ENCODE results near the gene ANXA2. TPM values are rescaled to one million over a fixed set of nuclear protein-coding genes. Genes with fewer than 3 reads are reported as not detected.
"Not testable (repeated sequence)": the region's sequence is repeated elsewhere in the genome, so short reads cannot be mapped to it uniquely, and the experiment has no call there.

The ANXA2 gene
- polyA plus RNA-seq, 3 donors from 2014 or later = 358 to 849 (median 423) TPM

DNA sequence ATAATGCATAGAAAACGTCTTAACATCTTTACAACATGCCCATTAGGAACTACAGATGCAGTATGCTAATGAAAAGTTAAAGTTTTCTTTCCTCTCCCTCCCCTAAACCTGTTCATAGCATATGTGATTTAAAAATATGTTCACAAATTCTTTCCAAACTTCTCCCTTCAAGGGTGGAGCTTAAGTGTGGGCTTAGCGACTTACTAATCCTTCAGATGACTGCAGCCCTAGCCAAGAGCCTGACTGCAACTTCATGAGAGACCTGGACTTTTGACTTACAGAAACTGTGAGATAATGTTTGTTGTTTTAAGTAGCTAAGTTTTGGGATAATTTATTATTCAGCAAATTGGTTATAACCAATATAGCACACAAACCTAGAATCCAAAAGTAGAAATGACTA lies 22.0 kb upstream of the ANXA2 start:
- H3K27ac Mint-ChIP-seq = no peak overlapping the region

DNA sequence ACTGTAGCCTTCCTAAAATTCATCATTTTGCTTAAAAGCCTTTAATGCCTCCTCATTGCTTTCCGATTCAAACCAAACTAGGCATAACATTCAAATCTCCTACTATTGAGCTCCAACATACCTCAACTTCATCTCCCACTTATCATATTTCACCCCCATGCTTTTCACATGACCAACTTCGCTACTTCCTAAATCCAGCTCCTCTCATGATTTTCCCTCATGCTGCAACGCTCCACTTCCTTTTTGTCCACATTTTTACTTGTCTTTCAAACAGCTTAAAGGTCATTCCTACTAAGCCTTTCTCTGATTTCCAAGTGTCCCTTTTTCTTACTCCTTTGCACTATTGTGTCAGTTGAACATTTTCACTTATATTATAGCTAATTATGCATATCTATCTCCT lies 20.3 kb upstream of the ANXA2 start:
- Mint-ChIP-seq H3K27me3 (ENCODE audit: low read depth in 3 of 3) (peaks cover 0 to 1% (median 0%) of the 10 kb centered on the region in 3 donors), H3K4me1 (peaks cover 0 to 2% of the 10 kb centered on the region in 2 donors), H3K36me3 (peaks cover 4 to 9% (median 7%) of the 10 kb centered on the region in 3 donors), H3K27ac (peak overlapping the region in 1 of 6 donors; percentile 3), H3K4me3 (no peak overlapping the region), H3K9me3 (no peaks in the 10 kb centered on the region)
- no peak for DNase-seq

More for the DNA sequence above, 22.0 kb upstream of the ANXA2 start:
- Mint-ChIP-seq H3K27me3 (ENCODE audit: low read depth in 3 of 3) (peaks cover 0 to 1% (median 0%) of the 10 kb centered on the region in 3 donors), H3K4me1 (peaks cover 0 to 2% of the 10 kb centered on the region in 2 donors), H3K4me3 (no peak overlapping the region), H3K9me3 (no peaks in the 10 kb centered on the region), H3K36me3 (peaks cover 9 to 15% (median 9%) of the 10 kb centered on the region in 3 donors)
- no peak for DNase-seq

DNA sequence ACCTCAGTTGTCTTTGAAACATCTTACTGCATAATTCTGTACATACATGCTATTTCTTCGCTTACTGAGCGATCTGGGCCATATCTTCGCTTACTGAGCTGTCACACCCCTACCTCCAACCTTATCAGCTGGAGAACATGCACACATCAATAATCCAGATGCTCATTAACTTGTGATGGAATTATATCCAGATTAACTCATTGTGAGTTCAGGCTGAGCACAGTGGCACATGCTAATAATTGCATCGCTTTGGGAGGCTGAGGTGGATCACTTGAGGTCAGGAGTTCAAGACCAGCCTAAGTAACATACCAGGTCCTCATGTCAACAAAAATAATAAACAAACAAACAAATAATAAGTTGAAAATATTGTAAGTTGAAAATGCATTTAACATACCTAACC lies 19.3 kb upstream of the ANXA2 start:
- DNase-seq = no peak
- Mint-ChIP-seq H3K9me3 (no peaks in the 10 kb centered on the region), H3K27me3 (ENCODE audit: low read depth in 3 of 3) (peaks cover 0 to 1% (median 0%) of the 10 kb centered on the region in 3 donors), H3K4me1 (peaks cover 0 to 2% of the 10 kb centered on the region in 2 donors), H3K4me3 (no peak overlapping the region), H3K36me3 (peaks cover 4 to 9% (median 4%) of the 10 kb centered on the region in 3 donors), H3K27ac (no peak overlapping the region)

DNA sequence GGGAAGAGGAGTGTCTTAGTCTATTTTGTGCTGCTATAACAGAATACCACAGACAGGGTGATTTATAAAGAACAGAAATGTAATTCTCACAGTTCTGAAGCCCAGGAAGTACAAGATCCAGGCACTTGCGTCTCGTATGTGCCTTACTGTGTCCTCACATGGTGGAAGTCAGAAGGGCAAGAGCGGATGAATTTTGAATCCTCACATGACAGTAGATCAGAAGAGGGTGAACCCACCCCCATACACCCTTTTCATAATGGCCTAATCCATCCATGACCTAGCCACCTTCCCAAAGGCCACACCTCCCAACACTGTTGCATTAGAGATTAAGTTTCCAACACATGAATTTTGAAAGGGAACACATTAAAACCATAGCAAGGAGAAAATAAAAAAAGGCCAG lies 18.7 kb upstream of the ANXA2 start:
- H3K4me1 Mint-ChIP-seq = peaks cover 0 to 2% of the 10 kb centered on the region in 2 donors
- no peak overlapping the region for H3K27ac Mint-ChIP-seq
- H3K36me3 Mint-ChIP-seq = peaks cover 4 to 9% (median 4%) of the 10 kb centered on the region in 3 donors
- H3K4me3 Mint-ChIP-seq = no peak overlapping the region
- H3K27me3 Mint-ChIP-seq (ENCODE audit: low read depth in 3 of 3) = peaks cover 0 to 1% (median 0%) of the 10 kb centered on the region in 3 donors
- H3K9me3 Mint-ChIP-seq = no peaks in the 10 kb centered on the region
- DNase-seq = no peak

DNA sequence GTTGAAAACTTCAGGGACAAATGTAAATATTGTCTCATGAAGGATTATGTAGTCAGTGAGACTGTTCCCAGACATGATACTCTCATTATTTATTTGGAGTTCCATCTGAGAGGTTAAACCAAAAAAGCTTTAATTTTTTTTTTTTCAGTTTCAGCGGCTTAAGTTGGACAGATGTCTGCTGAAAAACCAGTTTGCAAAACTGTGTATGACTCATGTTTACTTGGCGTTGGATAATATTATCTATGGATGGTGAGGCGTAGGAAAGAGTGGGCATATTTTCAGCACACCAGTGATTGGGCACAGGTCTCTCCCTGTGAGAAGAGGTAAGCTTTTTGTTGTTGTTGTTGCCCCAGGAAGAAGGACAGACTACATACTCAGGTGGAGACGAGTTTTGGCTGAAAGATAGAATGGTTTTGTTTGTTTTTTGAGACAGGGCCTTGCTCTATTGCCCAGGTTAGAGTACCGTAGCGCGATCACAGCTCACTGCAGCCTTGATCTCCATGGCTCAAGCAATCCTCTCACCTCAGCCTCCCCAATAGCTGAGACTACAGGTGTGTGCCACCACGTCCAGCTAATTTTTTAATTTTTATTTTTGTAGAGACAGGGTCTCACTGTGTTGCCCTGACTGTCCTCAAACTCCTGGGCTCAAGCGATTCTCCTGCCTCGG lies 16.4 kb upstream of the ANXA2 start:
- Mint-ChIP-seq H3K36me3 (no peaks in the 10 kb centered on the region), H3K27ac (no peak overlapping the region), H3K27me3 (ENCODE audit: low read depth in 3 of 3) (peaks cover 0 to 1% (median 0%) of the 10 kb centered on the region in 3 donors), H3K4me3 (no peak overlapping the region), H3K4me1 (peaks cover 3 to 4% of the 10 kb centered on the region in 2 donors), H3K9me3 (no peaks in the 10 kb centered on the region)
- DNase-seq = no peak

DNA sequence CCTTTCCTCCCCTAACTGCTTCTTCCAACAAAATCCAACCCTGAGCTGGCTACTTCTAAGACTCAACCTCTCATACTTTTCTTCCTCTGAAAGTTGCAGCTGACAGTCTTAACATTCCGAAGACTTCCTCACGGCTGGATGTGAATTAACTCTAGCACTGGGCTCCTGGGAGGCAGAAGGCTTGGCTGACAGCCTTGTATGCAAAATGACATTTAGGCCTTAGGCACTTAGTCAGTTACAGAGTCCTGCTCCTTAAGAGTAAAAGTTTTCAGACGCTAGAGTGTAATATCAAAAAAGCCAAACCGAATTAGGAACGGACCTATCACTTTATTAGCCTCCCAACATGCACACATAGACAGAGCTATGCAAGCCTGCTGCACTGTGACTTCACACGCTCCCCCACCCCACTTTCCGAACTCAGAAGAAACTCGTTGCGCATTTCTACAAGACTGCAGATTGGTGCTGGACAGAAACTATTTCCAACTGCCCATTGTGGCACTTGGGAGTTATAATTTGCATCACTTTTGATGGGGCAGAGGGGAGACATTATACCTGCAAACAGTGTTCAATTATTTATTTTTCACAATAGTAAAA lies 15.5 kb upstream of the ANXA2 start:
- Mint-ChIP-seq H3K4me1 (peaks cover 11% of the 10 kb centered on the region in 2 donors), H3K9me3 (no peaks in the 10 kb centered on the region), H3K4me3 (no peak overlapping the region), H3K27ac (peak overlapping the region in 1 of 6 donors; percentile 9), H3K36me3 (no peaks in the 10 kb centered on the region), H3K27me3 (ENCODE audit: low read depth in 3 of 3) (peaks cover 0 to 1% (median 0%) of the 10 kb centered on the region in 3 donors)
- no peak for DNase-seq

DNA sequence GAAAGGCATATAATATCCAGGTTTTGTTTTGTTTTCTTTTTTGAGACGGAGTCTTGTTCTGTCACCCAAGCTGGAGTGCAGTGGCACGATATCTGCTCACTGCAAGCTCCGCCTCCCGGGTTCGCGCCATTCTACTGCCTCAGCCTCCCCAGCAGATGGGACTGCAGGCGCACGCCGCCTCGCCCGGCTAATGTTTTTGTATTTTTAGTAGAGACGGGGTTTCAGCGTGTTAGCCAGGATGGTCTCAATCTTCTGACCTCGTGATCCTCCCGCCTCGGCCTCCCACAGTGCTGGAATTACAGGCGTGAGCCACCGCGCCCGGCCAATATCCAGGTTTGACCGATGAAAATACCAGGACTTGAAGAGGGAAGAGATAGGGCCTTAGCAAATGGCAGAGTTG lies 15.0 kb upstream of the ANXA2 start:
- not testable (repeated sequence) for H3K36me3 Mint-ChIP-seq; H3K27me3 Mint-ChIP-seq (ENCODE audit: low read depth in 3 of 3); H3K4me3 Mint-ChIP-seq; H3K9me3 Mint-ChIP-seq; H3K27ac Mint-ChIP-seq; DNase-seq
- H3K4me1 Mint-ChIP-seq = peaks cover 13 to 17% of the 10 kb centered on the region in 2 donors

DNA sequence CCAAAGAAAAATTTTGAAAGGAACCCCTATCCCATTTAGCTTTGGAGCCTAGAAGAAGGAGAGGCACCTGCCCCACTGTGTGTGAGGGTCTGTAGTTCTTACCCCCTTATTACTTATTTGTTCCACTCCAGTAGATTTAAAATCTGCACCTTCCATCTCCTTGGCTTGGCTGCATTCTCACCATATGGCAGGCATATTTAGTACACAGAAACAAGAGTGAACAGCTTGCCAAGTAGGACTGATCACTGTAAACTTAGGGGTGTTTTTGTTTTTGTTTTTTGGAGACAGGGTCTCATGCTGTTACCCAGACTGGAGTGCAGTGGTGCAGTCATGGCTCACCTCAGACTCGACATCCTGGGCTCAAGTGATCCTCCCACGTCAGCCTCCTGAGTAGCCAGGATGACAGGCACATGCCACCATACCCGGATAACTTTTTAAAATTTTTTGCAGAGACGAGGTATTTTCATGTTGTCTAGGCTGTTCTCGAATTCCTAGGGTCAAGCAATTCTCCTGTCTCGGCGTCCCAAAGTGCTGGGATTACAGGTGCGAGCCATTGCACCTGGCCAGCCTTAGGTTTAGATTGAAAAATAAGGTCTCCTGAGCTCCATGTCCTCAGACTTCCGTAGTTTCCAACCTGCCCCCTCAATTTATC lies 14.1 kb upstream of the ANXA2 start:
- peak overlapping the region in 1 of 6 donors; percentile 39 for H3K27ac Mint-ChIP-seq
- H3K9me3 Mint-ChIP-seq = no peaks in the 10 kb centered on the region
- no peak for DNase-seq
- H3K27me3 Mint-ChIP-seq (ENCODE audit: low read depth in 3 of 3) = peaks cover 0 to 1% (median 0%) of the 10 kb centered on the region in 3 donors
- no peaks in the 10 kb centered on the region for H3K36me3 Mint-ChIP-seq
- H3K4me3 Mint-ChIP-seq = no peak overlapping the region
- H3K4me1 Mint-ChIP-seq = peaks cover 15 to 26% of the 10 kb centered on the region in 2 donors

DNA sequence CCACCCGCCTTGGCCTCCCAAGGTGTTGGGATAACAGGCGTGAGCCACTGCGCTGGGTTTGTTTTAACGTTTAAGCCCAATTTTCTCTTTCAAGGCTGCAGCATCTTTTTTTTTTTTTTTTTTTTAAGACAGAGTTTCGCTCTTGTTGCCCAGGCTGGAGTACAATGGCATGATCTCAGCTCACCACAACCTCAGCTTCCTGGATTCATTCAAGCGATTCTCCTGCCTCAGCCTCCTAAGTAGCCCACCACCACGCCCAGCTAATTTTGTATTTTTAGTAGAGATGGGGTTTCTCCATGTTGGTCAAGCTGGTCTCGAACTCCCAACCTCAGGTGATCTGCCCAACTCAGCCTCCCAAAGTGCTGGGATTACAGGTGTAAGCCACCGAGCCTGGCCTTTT lies 12.6 kb upstream of the ANXA2 start:
- H3K4me1 Mint-ChIP-seq = peaks cover 18 to 29% of the 10 kb centered on the region in 2 donors
- H3K36me3 Mint-ChIP-seq; H3K9me3 Mint-ChIP-seq; DNase-seq; H3K27ac Mint-ChIP-seq; H3K4me3 Mint-ChIP-seq; H3K27me3 Mint-ChIP-seq (ENCODE audit: low read depth in 3 of 3): not testable (repeated sequence)

DNA sequence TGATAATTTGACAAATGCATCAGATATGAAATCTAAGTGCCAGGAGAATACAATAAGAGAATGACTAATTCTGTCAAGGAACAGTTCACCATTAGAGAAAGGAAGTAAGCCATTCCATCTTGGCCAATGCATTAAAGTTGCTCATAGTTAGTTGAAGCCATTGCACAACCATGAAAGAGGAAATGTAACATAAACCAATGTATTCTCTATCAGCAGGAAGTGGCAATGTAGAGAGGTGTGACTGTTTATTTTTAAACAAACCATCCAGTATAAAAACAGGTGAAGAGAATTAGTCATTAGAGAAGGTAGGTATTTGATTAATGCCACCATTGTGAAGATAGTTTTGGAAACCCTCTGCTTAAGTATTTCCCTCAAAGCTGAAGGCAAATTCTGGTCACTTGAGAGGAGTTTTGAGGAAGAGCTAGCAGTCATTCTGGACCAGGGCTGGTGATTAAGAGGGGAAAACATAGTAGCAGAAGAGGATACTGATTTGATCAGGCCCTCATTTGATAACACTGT lies 10.7 kb upstream of the ANXA2 start:
- peak overlapping the region; percentile 33 to 91 (median 82) for H3K27ac Mint-ChIP-seq
- H3K9me3 Mint-ChIP-seq = no peaks in the 10 kb centered on the region
- H3K27me3 Mint-ChIP-seq (ENCODE audit: low read depth in 3 of 3) = peaks cover 0 to 1% (median 0%) of the 10 kb centered on the region in 3 donors
- H3K4me3 Mint-ChIP-seq = peak overlapping the region; percentile 4 to 73 (median 36)
- DNase-seq = peak; percentile 22 to 32 (median 26)
- H3K36me3 Mint-ChIP-seq = no peaks in the 10 kb centered on the region
- peaks cover 18 to 29% of the 10 kb centered on the region in 2 donors for H3K4me1 Mint-ChIP-seq

DNA sequence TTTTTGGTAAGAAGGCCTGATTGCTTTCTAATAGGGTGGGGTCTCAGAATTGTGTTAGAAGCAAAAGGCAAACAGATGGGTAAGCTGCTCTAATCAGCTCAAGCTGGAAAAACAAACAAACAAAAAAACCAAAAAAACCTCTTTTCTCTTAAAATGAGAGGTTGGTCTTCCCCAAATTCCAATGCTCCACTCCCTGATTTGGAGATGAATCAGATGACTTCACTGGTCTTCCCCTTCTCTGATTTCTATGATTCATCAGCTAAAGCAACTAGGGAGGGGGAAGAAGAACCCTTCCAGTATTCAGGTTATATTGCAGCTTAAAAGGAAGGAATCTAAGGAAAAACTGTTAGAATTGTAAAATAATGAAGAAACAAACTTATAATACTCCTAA lies 9.6 kb upstream of the ANXA2 start:
- Mint-ChIP-seq H3K27me3 (ENCODE audit: low read depth in 3 of 3) (peaks cover 0 to 3% (median 0%) of the 10 kb centered on the region in 3 donors), H3K36me3 (peaks cover 0 to 5% (median 0%) of the 10 kb centered on the region in 3 donors), H3K27ac (no peak overlapping the region), H3K4me3 (no peak overlapping the region), H3K9me3 (no peaks in the 10 kb centered on the region), H3K4me1 (peaks cover 18 to 29% of the 10 kb centered on the region in 2 donors)
- no peak for DNase-seq

DNA sequence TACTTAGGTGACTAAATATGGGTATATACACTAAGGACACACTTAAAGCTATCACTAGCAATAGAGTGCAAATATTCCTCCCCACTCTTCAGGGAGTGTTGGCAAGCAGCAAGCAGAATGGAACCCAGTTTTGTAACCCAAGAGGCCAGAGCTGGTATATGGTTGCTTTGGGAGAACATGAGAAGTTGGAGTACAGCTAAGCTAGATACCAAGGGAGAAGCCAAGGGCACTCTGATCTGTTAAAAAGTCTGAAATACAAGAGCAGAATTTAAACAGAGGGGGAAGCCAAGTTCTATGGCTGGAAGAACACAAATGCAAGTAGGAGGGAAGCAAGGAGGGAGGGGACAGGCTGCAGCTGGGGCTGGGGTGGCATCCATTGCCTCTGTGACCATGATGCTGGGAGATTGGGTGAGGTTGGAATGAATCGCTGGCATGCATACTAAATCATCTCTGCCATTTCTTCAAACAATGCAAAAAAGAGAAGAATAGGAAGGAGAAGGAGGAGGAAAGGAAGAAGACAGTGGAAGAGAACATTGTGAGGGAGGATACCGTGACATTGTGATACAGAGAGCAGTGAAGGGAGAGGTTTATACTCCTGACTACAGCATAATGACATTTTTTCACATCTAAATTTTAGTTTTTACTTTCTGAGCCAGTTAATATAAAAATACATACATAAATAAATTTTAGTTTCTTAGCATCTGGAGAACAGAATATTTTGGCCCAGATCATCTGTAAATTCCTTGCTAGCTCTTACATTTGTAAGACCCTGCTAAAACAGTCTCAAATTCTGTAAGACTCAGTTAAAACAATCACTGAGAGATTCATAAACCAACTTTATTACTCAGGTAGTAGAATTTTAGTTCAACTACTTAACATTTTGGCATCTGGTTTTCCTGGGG lies 9.0 kb upstream of the ANXA2 start:
- Mint-ChIP-seq H3K27me3 (ENCODE audit: low read depth in 3 of 3) (peaks cover 0 to 3% (median 0%) of the 10 kb centered on the region in 3 donors), H3K4me1 (peaks cover 18 to 29% of the 10 kb centered on the region in 2 donors), H3K9me3 (no peaks in the 10 kb centered on the region), H3K36me3 (peaks cover 0 to 5% (median 0%) of the 10 kb centered on the region in 3 donors), H3K27ac (peak overlapping the region in 1 of 6 donors; percentile 68), H3K4me3 (no peak overlapping the region)
- no peak for DNase-seq

DNA sequence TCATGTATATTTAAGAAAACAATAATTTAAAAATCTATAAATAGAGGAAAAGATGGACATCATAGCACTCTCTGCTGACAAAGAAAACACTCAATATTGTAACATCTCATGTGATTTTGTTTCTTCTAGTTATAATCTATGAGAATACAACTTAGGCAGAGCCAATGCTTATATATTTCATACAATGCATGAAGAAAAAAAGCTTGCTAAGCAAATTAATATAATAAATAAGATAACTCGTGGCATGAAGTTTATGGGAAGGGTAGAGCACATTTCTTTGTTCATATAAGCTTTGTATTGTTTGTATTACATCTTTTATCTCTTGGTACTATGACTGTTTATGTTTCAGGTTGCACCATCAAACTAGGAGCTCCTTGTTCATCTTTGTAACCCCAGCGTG lies 7.6 kb upstream of the ANXA2 start:
- H3K9me3 Mint-ChIP-seq = no peaks in the 10 kb centered on the region
- no peak overlapping the region for H3K4me3 Mint-ChIP-seq
- H3K27me3 Mint-ChIP-seq (ENCODE audit: low read depth in 3 of 3) = peaks cover 0 to 5% (median 0%) of the 10 kb centered on the region in 3 donors
- H3K4me1 Mint-ChIP-seq = peaks cover 18 to 35% of the 10 kb centered on the region in 2 donors
- H3K36me3 Mint-ChIP-seq = peaks cover 0 to 5% (median 0%) of the 10 kb centered on the region in 3 donors
- DNase-seq = no peak
- no peak overlapping the region for H3K27ac Mint-ChIP-seq

All from immature natural killer cell (primary cell).